HG03159 (cell line): ENCODE data around the gene SLC6A3.

Experiments used
- ATAC-seq: cut with Tn5 transposase; IDR thresholded peaks from one replicate; pipeline ENCODE4 v1.9.1; 2021; ENCODE audit warnings: mild to moderate bottlenecking, moderate library complexity; ENCODE audit not compliant: unreplicated experiment

SLC6A3 gene

DNA sequence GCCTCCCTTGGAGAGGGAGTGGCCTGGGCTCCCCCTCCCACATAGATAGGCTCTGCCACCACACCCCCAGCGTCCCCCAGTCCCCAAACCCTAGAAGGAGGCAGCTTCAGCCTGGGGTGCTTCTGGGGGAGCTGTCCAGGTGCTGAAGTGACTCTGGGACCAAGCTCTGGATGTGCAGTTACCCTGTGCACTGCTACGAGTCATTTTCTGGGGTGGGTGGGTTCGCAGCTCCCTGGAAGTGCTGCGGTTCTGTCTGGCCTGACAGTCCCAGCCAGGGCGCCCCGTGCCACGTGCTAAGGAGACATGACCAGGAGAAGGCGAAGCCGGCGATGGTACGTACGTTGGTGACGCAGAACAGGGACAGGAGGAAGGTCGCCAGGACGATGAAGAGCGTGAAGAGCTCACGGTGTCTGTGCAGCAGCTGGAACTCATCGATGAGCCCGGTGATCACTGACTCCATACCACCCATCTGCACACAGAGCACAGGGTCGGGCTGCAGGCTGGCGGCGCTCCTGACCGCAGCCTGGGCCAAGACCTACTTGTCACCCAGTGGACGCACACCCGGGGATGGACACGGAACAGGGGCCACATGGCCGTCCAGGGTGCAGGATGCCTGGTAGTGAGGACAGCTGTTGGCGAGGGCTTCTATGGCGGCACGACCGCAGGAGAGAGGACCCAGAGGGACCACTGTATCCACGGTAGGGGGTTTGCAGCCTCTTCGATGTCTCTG lies 35.7 kb downstream of the SLC6A3 start:
- no peak for ATAC-seq

DNA sequence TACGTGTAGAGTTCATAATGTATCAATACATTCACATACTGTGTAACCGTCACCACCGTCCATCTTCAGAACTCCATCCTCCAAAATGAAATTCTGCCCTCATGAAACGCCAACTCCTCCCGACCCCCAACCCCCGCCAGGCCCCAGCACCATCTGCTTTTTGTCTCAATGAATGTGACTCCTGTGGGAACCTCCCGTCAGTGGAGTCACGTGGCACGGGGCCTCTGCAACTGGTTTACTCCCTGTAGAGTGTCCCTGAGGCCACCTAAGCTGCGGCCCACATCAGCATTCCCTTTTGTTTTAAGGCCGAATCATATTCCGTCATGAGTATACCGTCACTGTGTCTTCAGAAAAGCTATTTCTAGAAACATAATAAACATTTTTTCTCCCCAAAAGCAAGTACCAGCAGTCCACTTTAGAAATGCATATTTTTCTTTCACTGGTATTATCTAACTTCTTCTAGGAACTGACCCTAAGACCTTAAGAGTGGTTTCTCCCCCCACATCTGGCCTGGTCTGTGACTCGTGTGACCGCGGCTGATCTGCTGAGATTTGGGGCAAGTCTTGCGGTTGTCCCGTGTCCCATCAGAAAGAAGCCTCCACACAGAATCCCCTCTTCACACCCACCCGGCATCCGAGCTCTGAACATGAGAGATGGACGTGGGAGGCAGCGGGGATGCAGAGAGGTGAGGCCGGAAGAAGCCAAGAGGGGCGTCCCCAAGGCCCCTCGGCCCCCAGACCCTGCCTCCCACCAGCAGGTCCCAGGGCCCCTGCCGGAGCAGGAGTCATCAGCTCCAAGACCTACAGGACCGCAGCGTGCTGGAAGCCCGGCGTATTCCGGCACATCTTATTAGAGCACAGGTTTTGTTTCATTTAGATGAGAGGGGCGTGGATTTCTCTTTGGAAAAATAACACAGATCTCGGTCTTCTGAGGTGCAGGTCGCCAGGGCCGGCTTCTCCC lies 38.3 kb downstream of the SLC6A3 start:
- ATAC-seq: no peak

DNA sequence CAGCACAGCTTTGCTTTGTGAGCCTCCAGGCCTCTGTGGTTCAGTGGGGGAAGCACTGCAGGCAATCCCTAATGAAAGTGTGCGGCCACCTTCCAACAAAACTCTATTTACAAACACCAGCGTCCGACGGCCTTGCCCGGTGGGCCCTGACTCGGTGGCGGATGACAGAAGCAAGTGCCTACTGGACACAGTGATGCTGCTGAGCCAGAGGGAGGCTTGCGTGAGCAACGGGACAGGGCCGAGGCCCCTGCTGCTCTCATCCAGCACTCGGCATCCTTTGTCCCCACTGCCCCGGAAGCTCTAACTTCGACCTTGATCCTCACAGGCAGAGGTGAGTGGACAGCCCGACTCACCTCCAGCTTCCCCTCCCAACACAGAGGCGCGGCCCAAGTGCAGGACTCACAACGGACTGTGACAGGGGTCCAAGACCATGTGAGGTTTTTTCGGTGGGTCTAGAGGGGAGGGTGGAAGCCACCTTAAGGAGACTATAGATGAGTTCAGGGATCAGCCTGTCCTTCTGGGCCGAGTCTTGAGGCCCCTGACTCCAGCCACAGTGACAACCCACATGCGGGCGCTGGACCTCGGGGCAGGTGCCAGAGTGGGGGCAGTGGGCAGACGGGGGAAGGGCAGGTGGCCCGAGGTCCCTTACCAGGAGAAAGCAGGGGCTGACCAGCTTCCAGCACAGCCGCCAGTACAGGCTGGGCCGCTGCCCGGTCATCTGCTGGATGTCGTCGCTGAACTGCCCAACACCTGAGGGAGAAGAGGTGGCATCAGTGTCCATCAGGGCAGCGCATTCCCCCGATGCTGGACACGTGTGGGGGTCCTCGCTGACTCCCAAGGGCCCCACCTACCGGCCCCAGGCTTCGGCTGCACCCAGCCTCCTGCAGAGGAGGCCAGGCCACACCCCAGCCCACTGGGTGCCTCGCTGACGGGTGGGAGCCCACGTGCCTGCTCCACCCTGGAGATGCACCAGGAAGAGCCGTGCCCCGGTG lies 39.4 kb downstream of the SLC6A3 start:
- ATAC-seq: no peak

DNA sequence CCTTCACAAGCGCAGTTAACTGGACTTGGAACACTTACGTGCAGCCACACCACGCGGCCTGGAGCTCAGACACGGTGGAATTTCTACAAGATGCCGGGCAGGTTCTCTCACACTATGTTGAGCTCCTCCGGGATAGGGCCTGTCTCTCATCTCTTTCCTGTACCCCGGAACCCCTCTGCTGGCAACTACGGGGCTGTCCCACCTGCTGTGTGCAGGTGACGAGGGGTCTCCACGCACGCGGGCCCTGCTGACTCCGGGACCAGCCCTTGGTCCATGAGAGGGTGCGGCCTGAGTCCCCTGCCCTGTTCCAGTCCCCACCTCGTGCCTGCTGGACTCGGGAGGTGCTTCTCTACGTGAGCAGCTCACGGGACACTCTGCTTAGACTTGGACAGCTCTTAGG lies 40.1 kb downstream of the SLC6A3 start:
- ATAC-seq: no peak

DNA sequence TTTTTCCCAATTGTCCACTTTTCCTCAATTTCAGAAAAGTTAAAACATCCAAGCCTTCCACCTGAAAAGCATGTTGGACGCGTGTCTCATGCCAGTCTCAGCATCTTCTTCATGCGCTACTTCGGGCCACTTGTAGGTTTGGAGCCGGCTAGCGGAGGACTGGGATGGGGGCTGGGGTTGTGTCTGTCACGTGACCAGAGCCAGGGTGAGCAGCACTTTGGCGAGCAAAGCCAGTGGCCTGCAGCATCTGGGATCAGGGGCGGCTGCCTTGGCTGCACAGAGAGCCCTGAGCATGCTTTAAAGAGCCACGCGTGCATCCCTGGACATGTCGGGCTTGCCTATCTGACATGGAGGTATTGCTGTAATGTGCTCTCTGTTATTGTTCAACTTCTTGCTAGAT lies 41.2 kb downstream of the SLC6A3 start:
- ATAC-seq: no peak

DNA sequence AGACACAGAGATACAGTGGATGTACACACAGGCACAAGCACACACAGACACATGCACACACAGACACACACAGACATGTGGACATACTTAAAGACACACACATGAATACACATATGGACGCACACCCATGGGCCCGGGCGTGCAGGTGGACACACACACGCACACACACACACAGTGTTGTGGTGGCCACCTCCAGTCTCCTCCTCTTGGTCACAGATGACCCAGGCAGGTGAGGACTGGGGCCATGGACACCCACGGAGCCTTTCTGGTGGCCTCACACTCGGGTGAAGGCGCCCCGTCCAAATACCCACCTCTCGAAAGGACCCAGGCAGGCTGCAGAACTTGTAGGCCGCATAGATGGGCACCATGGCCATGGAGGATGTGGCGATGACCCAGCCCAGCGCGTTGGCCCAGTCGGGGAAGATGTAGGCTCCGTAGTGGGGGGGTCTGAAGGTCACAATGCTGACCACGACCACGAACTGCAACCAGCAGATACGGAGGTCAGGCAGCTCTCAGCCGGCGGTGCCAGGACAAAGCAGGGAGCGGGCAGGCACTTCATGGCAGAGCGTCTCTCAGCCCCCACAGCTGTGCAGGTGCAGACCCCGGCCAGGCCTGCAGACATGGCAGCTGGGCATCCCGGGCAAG lies 42.5 kb downstream of the SLC6A3 start:
- no peak for ATAC-seq

DNA sequence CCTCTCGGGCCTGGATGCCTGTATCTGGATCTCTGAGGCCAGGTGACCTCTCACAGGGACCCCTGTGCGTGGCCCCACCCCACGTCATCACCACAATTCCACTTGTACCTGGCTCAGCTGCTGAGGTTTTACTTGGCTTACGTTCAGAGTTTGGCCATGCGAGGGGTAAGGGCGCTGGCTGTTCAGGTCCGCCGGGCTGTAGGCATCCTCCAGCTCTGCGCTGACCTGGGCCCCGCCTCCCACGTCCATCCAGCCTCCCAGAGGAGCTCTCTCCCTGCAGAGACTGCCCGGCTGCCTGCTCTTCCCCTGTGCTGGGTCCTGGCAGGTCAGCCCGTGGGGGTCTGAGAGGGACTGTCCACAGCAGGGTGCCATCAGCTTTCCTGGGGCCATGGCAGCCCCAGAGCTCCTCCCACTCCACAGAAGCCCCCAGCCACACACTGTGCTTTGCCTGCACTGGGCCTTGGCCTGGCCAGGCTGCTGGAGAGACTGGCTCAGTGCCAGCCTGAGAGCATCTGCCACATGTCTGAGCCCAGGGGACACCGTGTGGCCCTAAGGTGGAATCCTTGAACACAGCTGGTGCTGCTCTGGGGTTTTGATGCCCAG lies 43.6 kb downstream of the SLC6A3 start:
- ATAC-seq: no peak

DNA sequence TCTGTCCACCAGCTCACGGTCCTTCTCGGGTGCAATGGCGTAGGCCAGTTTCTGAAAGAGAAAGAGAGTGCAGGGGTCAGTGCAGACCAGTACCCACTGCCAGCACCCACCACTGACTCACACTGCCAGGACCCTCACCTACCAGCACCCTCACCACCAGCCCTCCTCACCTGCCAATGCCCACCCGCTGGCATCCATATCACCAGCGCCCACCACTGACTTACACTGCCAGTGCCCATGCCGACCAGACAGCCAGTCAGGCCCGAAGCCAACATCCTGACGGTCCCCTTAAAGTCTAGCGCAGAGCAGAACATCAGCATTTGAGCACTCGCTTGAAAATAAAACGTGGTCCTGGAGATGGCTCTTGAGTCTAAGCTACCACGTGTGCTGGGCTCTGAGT lies 44.3 kb downstream of the SLC6A3 start:
- no peak for ATAC-seq

DNA sequence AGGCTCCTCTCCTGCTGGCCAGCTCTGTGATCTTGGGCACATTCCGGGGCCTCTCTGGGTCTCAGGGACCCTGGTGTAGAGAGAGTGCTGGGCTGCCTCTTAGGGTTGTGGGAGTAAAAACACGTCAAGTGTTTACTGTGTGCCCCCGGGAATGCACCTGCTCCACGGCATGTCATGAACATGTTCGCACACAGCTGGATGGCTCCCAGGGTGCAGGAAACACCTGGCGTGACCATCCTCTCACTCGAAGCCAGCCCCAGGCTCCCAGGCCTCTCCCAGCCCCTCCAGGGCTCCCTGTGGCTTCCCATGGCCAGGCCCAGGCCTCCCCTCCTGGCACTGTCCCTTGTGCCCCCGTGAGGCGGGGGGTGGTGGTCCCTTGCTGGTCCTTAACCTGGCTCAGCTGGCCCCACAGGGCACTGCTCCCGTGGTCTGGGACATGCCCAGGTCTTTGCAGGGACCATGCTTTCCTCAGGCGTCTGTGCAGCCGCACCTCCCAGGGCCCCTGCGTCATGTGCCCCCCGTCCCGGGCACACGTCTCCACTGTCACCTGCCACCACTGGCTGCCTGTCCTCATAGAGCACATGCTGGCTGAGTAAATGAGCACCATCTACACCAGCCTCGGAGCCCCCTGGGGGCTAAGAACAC lies 44.9 kb downstream of the SLC6A3 start:
- ATAC-seq: no peak

DNA sequence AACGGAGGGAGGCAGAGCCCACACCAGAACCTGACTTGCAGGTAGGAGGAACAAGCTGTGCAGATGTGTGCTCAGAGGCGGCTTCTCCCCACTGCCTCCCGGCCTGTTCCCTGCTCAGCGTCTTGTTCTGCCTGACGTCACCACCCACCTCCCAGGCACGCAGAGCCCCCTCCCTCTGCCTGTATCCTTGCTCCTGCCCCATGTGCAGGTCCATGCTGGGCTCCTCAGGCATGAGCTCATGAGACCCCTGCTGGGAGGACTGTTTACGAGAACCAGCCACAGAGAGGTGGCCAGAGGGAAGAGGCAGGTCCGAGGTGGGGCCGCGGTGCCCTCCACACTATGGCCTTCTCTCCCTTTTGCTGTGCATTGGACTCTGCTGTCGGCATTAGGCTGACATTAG lies 45.5 kb downstream of the SLC6A3 start:
- ATAC-seq: no peak

DNA sequence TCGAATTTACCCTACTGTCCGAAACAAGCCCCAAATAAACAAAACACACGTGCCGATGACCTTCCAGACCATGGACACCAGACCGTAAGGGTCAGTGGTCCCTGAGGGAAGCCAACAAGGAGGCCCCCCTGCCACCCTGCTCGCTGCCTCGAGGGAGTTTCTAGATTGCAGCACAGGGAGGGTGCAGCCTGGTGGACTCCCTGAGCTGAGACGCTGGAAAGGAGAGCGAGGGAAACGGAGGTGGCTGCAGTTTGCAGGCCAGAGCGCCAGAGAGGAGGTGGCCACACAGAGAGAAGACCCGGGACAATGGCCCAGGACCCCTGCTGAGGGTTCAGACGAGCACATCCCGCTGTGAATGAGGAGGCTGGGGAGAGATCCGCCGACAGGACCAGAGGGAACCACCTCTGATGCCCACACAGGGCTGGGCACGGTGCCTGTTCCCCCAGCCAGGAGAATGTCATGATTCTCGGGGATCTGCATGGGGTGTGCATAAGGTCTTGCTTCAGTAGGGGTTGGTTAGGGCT lies 48.9 kb downstream of the SLC6A3 start:
- ATAC-seq: no peak

DNA sequence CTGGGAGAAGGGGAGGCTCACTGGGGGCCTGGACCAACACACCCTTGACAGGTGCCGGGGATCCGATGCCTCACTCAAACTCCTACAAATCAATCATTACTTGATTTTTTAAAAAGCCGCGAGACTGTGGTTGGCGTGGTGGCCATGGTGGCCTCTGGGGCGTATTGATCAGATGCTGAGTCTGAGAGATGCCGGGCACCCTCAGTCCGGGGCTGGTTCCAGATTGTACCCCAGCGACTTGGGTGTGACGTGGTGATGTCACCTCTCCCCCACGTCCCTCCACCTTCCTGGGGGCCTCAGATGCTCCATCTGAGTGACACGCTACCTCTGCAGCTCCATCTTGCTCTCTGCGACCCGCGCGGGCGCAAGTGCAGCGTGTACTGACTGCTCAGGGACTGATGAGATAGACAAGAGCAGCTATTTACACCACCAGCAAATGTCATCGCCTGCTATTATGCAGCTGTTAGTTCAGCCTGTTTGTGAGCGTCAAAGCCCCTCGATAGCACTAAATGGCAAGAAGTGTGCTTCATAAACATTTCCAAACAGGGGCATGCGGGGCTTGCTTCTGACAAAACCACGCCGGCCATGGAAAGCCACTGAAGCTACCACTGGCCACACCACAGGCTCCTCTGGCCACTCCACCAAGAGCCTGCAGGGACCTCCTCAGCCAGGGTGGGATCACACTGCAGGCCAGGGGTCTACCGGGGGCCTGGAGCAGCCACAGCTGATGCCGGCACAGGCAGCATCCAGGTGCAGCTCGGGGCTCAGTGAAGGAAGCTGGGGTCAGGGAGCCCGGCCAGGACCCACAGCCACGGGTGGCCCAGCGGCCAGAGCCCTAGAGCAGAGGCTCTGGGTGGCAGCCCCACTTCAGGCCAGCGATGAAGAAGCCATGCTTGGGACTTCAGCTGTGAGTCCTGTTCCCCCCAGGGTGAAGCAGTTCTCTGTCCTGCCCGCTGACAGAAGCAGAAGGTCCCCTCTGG lies 50.1 kb downstream of the SLC6A3 start:
- ATAC-seq: no peak

DNA sequence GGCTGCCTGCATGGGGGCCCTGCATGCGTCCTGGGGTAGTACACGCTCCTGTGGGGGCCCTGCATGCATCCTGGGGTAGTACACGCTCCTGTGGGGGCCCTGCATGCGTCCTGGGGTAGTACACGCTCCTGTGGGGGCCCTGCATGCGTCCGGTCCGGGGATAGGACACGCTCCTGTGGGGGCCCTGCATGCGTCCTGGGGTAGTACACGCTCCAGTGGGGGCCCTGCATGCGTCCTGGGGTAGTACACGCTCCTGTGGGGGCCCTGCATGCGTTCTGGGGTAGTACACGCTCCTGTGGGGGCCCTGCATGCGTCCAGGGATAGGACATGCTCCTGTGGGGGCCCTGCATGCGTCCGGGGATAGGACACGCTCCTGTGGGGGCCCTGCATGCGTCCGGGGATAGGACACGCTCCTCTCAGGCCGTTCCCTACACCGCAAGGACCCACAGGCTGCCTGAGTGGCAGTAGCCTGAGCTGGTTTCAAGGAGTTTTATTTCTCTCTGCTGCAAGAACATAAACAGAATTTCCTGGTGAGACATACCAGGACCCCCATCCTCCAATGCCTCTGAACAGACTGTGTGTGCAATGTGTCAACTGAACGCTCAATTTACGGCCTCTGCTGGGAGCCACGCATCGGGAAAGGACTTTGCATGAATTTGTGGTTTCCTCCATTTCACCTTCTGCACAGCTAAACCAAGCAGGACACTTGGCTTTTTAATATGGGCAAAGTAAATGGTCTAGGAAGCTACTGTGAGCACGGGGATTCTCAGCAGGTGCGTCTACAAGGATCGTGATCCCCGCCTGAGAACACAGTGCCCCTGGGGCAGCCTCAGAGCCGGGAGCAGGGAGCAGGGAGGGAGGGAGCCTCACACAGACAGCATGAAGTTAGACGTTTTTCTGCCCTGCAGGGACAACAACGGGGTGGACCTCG lies 51.4 kb downstream of the SLC6A3 start:
- no peak for ATAC-seq

DNA sequence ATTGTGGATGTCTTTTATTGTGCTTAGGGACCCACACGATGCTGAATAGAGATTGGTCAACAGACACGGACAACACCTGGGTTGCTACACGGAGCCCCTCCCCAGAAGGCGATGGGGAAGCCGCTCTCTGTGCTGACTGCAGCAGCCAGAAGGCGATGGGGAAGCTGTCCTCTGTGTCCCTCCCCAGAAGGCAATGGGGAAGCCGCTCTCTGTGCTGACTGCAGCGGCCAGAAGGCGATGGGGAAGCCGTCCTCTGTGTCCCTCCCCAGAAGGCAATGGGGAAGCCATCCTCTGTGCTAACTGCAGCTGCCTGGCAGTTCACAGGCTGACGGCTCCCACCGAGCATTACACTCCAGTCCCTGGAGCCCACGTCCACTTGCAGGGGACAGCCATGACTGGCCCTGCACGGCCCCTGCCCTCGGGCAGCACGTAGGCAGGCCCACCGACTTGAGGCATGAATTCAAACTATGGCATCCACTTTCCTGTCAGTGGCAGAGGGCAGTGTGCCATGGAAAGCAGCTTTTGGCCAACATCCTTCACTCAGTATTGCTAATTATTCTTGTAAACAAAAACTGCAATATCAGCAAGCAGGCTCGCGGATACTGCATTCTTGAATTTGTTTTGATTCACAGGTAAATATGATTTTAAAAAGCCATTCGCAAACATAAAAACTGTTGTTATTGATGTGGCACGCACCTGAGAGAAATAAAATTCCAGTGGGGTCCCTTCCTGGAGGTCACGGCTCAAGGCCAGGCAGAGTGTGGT lies 52.3 kb downstream of the SLC6A3 start:
- ATAC-seq: no peak

DNA sequence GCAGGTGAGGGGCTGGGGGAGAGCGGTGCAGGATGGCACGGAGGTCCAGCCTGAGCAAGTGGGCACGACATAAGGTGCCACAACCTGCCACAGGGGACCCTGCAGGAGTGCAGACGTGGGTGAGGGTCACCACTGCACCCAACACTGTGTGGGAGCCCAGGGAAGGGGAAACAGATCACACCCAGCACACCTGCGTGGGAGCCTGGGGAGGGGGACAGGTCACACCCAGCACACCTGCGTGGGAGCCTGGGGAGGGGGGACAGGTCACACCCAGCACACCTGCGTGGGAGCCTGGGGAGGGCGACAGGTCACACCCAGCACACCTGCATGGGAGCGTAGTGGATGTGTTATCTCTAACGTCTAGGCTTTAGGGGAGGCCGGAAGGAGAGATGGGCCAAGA lies 53.0 kb downstream of the SLC6A3 start:
- ATAC-seq: no peak

DNA sequence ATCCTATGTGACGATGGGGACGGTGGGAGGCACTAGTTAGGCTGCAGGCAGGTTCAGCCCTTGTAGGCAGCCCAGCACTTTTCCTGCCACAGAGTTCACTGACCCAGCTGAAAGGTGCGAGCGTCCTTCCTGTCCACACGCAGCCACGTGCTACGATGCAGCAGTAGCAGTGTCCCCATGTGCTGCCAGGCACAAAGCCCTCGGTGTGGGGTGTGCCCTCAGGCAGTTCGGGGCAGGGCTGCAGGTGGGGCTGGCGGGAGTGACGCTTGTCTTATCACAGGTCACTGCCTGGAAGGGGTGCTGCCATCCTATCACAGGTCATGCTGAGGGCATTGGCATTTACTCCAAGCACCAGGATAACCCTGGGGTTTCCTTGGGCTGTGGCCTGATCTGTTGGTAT lies 53.5 kb downstream of the SLC6A3 start:
- ATAC-seq: no peak
